Cortex of kidney (tissue), 1 donor: ENCODE results near the gene S100A6.
"Not testable (repeated sequence)": the region's sequence is repeated elsewhere in the genome, so short reads cannot be mapped to it uniquely, and the experiment has no call there.

ENCODE experiments used
- DNase-seq: peaks from one replicate; lab custom pipeline; 2025; lab: John Stamatoyannopoulos, UW

Gene S100A6

DNA sequence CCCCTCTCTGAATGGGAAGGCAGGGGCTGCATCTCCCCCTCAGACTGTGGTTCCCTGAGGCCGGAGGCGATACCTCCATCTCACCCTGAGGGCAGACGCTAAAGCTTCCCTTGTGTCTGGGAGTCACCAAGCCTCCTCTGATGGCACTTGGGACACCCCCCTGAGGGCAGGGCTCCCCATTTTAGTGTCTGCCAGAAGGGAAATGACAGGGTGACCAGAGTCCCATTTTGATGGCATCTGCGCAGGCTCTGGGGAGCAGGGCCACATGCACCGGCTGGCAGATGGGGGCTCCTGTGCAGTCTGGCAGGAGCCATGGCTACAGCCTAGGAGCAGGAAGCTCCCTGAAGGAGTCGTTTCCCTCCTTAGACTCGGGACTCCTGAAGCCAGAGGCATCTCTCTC lies 28.2 kb upstream of the S100A6 start:
- DNase-seq = no peak

DNA sequence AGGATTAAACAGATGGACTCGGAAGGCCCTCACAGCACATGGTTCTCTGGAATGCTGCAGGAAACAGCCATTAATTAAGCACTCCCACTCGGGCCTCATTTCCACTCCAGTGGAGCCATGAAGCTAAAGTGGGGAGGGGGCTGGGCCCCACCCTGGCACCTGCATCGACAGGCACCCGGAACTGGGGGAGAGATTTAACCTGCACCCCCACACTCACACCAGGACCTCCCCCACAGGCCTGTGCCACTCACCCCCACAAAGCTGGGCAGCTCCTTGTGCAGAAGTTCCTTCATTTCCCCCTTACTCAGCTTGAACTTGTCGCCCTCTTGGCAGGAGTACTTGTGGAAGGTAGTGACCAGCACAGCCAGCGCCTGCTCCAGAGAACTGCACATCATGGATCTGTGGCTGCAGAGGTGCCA lies 27.7 kb upstream of the S100A6 start:
- no peak for DNase-seq

DNA sequence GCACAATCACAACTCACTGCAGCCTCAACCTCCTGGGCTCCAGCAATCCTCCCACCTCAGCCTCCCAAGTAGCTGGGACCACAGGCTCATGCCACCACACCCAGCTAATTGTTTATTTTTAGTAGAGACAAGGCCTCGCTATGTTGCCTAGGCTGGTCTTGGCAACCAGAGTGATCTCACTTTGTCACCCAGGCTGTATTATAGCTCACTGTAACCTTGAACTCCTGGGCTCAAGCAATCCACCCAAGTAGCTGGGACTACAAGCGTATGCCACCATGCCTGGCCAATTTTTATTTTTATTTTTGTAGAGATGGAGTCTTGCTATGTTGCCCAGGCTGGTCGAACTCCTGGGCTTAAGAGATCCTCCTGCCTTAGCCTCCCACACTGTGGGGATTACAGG lies 26.2 kb upstream of the S100A6 start:
- not testable (repeated sequence) for DNase-seq

DNA sequence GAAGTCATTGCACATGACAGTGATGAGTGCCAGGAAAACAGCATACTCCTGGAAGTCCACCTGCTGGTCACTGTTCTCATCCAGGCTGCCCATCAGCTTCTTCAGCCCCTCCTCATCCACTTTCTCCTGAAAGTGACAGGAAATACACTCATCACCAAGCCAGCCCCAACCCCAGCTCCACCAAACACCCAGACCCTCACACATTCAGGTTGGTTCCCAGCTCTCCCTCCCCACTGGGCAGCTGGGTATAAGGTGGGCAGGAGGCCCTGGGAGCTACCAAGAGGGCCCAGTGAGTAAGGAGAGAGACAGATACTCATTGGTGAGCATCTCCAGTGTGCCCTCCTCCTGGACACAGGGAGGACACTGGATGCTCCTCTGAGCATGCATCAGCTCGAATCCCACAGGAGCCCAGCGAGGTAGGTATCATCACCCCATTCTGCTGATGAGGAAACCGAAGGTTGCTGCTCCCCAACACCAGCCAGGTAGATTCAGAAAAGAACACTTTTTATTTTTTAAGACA lies 25.7 kb upstream of the S100A6 start:
- DNase-seq = no peak

DNA sequence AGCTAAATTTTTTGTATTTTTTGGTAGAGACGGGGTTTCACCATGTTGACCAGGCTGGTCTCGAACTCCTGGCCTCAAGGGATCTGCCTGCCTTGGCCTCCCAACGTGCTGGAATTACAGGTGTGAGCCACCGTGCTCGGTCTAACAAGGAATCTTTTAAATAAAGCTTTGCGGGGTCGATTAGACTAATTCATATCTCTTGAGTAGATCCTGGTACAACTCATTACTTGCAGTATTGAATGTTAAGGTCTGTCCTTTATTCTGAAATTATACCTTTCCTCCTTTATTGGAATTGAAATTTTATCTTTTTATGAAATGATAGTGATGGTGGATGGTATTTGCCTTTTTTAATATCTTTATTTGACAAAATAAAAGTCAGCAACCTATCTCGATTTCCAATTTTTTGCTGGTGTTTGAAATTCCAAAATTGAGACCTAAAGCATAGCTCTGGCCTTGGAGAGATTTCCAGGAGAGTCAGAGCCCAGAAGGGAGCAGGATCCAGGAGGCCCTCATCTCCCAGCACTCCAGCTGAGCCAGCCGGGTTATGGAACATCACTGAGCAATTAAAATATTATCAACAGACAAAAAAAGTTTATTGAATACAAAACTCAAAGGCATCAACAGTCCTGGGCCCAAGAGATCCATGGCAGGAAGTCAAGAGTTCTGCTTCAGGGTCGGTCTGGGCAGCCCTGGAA lies 25.1 kb upstream of the S100A6 start:
- DNase-seq = no peak

DNA sequence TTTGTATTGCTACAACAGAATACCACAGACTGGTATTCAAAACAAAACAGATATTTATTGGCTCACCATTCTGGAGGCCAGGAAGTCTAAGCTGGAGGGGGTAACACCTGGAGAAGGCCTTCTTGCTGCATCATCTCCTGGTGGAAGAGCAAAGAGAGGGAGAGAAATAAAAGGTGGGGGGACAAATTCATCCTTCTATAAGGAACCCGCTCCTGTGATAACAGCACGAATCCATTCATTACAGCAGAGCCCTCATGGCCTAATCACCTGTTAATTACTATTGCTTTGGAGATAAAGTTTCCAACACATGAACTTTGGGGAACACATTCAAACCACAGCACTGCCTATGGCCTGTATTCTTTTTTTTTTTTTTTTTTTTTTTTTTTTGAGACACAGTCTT lies 24.4 kb upstream of the S100A6 start:
- DNase-seq = no peak

DNA sequence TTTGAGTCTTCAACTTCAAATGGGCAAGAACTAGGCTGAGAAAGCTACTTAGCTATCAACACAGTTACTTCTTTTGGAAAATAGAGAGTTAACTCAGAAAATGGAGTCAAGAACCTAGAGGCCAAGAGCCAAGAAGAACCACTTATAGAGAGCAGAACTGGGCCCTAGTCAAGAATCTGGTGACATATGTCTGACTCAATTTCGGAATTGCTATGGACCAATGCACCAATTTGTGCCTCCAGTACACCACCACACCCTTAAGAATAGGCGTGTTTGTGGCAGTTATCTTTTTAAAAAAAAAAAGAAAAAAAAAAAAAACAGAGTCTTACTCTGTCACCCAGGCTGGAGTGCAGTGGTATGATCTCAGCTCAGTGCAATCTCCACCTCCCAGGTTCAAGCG lies 22.1 kb upstream of the S100A6 start:
- DNase-seq = no peak

DNA sequence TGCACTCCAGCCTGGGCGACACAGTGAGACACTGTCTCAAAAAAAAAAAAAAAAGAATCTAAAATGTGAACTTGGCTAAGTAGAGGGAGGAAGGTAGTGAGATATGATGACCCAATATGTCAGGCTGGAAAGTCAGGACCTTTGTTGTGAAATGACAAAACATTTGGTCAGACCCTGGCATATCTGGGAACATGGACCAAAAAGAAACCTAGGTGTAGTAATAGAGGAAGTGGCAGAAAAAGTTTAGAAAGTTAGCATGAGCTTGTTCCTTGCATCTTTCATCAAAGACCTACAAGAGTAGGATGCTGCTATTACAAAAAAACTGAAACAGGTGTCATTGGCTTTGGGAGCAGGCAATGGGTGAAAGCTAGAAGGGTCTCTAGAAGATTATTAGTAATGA lies 20.6 kb upstream of the S100A6 start:
- DNase-seq = no peak

DNA sequence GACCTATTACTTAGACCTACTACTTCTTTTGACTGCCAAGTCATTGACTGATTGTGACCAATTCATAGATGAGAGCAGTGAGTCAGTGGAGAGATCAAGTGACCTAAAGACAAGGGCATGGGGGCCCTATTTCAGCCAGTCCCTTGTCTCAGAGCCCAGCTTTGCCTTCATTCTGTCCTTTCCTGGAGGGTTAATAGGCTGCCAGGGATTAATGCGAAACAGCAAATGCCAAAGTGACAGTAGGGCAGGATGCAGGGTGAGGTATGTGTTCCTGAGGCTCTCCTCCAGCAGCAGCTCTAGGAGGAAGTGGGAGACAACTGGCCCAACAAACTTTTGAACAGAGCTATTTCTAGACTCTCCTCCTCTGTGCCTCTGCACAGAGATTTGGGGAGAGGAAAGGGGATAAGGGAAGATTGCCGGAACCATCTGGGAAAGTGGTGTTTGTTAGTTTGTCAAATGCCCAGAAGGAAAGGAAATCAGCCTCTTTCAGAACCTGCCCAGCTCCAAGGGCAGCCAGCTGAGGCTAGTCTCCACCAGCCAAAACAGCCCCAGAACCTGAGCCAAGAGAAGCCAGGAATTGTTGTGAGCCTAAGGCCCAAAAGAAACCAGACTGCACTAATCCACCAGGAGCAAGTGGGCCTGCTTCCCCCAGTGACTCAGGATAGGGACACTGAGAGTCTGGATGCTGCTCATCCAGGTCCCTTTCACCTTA lies 18.2 kb upstream of the S100A6 start:
- no peak for DNase-seq

DNA sequence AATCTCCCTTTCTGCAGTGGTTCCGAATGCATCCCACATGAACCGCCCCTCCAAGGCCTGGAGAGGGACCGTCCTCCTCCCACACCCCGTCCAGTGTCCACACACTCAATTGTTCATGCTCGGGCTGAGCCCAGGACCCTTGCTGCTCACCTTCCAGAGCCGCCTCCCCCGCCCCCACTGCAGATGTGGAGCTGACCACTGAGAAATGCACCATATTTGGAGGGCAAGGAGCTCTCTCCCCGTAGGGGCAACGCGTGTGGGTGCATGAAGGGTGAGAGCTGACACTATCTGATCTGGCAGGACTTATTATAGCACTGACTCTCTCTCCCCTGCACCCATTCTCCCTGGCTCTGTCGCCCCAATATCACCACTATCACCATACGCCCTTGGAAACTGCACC lies 17.3 kb upstream of the S100A6 start:
- no peak for DNase-seq

DNA sequence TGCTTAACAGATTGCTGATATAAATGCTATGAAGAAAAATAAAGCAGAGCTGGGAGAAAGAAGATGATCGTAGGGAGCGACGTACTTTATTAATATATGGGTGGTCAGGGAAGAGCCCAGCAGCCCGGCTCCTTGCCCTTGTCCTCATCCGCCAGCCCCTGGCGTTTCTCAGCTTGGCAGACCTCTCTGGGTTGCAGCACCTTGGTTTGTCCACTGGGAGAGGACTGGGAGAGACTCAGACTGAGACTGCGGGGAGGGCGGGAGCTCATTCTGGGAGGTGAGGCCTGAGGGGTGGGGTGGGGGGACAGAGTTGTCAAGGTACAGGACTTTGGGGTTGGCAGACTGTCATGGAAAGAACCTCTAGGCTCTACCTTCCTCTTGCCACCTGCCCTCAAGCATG lies 16.5 kb upstream of the S100A6 start:
- DNase-seq = no peak

DNA sequence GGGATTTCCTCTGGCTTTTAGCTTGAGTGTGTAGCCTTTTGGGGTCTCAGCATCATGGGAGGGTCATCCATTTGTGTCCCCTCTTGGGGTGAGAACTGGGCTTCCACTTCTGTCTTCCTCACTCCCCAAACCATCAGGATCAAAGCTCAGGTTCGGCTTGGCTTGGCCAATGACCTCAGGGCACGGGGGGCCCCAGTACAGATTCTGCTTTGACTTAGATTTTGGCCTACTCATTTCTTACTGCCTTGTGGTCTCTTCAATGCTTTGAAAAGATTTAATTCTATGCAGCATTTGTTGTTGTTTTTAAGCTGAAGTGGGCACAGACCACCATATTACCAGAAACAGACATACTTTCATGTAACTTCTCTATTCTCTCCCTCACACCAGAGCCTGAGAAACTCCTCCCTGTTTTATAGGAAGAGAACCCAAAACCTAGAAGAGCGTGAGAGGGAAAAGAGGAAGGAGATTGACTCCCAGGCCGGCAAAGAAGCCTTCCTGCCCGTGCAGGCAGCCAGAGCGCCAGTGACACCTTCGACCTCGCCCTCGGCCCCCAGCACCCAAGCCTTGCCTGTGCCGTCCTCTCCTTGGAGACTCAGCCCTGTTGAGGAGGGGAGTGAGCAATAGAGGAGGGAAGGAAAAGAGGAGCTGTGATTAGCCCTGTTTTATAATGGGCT lies 15.2 kb upstream of the S100A6 start:
- DNase-seq = no peak

DNA sequence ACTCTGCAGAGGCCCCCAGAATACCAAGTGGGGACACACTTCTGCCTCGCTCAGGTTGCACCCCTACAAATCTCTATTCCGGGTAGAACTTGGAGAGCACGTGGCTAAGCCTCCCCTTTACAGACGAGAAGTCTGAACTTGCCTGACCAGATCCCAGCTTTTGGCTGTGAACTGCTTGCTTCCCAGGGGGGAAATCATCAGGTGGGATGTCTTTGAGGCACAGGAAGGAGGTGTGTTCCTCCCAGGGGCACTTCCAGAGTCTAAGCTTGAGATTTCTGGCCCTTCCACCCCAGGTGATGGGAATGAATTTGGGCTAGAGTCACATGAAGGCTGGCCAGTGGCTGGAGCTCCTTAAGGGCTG lies 14.6 kb upstream of the S100A6 start:
- no peak for DNase-seq

DNA sequence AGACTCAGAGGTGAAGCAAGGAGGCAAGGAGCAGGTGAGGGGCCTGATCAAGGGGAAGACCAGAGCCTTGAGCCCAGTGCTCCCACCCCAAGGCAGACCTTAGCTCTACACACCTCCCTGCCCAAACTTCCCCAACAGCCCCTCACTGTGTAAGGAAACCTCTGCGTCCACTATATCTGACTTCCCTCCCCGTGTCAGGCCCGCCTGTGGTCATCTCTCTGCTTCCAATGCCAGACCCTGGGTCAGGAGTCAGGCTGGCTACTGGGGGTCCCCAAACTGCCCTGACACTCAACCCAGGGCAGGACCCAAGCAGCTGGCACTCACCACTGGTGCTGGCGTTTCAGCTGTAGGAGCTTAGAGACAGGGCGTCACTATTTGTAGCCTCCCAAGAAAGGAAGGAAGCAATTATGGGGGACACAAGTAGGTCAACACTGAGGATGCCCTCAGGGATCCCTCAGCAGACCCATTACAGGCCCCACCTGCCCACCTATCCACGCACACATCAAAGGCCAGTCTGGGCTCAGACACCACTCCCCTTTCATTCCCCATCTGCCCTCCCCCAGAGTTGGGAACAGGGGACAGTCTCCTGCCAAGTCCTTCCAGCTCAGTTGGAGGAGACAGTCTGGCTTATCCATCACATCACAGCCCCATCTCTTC lies 14.1 kb upstream of the S100A6 start:
- DNase-seq = no peak

DNA sequence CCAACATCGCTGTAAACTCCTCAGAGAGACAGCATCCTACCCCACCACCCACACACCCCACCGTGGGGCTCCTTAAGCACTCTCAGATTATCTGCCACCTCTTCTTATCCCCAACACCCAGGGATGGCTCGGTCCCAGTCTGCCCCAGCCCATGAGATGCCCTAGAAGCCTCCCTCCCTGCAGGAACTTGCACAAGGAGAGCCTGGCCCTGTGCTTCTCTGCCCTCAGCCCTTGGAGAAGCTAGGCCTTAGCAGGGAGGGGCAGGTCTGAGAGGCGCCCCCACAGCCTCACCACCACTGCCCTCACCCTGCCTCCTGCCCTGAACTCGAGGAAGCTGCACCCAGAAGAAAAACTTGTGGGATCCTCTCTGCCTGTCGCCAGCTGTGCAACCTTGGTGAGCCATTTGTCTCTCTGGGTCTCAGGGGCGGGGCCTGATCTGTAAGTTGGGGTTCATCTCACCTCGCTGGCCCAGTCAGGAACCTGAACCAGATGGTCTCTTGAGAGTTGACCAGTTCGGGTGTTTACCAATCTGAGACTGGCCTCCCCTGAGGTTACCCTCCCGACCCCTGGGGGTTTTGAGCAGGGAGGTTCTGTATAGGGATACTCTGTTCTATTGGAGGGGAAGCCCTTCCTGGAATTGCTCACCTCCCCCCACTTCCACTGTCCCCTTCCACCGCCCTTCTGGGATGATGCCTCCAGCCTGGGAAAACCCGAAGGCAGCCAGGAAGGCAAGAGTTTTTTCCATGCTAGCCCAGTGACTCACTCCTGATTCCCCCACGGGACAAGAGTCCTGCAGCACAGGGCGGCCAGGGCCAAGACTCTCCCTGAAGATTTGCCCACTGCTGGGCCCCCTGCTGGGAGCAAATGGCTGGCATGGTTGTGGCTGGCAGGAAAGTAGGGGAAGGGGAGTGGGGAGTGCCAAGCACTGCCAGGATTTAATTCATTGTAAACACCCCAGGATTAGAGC lies 13.2 kb upstream of the S100A6 start, which contains the start of gene S100A3:
TSS of gene S100A3 (minus strand) at position 537 of the 967 bp plus-strand sequence. CDS start 773 bp downstream, outside the sequence.
- no peak for DNase-seq

DNA sequence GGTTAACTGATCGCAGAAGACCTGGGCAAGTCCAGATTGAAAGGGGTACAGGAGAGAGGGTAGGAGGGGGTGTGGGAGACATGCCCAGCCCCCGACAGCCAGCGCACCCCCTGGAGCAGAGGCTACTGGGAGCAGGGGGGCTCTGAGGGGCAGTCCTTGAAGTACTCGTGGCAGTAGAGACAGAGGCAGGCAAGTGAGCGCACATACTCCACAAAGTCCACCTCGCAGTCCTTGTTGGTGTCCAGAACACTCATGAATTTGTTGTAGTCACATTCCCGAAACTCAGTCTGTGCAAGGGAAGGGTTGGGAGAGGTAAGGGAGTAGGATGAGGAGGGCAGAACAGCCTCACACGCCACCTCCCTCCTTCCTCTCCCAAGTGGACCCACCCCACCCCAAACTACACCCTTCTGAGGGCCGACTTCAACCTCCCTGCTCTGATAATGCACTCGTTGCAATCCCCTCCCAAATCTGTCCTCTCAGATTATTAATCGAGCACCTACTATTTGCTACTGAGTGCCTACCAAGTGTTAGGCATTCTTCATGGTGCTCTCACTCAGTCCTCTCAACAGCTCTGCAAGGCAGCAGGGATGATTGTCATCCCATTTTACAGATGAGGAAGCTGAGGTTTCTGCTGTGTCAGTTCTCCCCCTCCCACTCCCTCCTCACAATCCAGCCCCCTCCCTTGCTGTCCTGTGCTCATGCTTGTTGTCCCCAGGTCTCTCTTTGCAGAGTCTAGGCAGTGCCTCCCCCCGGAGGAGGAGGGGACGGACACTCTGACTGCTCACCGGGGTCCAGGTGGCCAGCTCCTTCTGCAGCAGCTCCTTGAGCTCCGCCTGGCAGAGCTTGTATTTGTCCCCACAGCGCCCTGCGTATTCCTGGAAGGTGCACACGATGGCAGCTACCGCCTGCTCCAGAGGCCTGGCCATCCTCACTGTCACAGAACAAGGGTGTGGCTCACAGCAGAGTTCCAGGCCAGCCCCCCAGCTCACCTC lies 12.1 kb upstream of the S100A6 start:
- no peak for DNase-seq

DNA sequence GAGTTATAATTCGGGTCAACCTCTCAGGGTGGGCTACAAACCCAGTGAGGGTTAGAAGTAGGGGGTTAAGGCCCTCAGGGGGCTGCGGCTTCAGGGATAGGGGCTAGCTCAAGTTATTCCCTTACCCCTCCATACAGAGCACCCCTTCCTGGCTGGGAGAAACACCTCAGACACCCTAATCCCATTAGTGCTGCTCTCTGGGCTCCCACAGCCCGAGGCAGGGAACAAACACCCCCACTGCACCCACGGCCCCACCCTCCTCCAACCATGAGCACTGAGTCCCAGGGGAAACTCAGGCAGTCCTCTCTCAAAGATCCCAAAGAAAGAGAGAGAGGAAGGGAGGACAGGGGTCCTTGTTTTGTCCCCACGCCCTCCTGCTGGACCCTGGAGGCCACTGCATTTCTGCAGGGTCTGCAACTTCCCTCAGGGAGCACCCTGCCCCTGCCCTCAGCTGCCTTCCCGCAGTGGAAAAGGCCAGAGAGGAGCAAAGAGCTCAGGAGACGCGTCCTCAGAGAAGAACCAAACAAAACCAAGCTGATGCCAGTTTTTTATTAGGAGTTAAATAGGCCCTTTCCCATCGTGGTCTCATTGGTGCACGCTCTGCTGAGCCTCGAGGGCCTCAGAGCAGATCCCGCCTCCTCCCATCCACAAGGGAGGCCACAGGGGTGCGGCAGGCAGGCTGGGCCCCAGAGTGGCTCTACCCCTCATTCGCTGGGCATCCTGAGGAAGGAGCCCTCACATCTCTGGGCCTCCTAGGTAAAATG lies 11.2 kb upstream of the S100A6 start:
- no peak for DNase-seq

DNA sequence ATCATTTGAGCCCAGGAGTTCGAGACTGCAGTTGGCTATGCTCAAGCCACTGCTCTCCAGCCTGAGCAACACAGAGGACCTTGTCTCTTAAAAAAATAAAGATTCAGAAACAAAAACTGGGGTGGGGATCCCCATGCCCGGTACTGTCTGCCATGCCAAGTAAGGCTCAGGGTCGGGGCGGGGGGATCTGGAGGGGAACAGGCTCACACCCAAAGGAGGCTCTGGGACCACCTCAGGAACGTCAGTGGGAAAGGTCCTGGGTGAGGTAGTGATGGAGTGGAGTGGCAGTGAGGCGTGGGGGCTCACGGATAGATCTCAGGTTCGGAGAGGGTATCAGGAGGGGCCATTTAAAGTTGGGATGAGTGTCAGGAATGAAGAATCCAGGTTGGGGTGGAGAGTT lies 10.6 kb upstream of the S100A6 start:
- no peak for DNase-seq
